ENCODE measurements around the gene PLCL1.
A peak's percentile ranks its signal among the peaks of the same experiment; 100 is the strongest.

PLCL1 gene

DNA sequence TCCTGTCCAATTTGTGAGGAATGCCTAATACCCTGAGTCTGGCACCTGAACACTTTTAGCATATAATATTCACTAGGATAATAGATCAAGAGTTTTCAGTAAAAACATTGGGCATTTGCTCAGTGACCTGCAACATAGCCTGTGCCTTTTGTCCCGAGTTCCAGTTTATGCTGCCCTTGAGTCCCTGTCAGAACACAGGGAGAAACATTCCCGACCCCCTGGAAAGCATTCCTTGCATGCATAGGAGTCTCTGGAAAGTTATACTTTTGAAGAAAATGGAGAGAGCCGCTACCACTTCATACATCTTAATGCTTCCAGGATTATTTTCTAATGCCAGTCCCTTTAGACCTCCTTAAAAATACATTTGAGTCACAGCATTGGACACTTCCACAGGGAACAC lies 107.3 kb downstream of the PLCL1 start:
- no peak for TF ChIP-seq ZFP3 (CRISPR knock-in tag; IDR thresholded peaks at IDR 0.05)
- TF ChIP-seq, protein P1, sequence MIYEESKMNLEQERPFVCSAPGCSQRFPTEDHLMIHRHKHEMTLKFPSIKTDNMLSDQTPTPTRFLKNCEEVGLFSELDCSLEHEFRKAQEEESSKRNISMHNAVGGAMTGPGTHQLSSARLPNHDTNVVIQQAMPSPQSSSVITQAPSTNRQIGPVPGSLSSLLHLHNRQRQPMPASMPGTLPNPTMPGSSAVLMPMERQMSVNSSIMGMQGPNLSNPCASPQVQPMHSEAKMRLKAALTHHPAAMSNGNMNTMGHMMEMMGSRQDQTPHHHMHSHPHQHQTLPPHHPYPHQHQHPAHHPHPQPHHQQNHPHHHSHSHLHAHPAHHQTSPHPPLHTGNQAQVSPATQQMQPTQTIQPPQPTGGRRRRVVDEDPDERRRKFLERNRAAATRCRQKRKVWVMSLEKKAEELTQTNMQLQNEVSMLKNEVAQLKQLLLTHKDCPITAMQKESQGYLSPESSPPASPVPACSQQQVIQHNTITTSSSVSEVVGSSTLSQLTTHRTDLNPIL (CRISPR knock-in tag; IDR thresholded peaks at IDR 0.05; ENCODE audit: low read depth) = no peak
- no peak for ATAC-seq

- ATAC-seq = no peak
- TF ChIP-seq SNAI2 (CRISPR knock-in tag; IDR thresholded peaks at IDR 0.05) = no peak
- no peak for TF ChIP-seq ZFP30 (CRISPR knock-in tag; IDR thresholded peaks at IDR 0.05)
- no peak for TF ChIP-seq ZNF565 (CRISPR knock-in tag; conservative IDR thresholded peaks at IDR 0.05; ENCODE audit: low read depth)
- no peak for TF ChIP-seq ZC3H10 (CRISPR knock-in tag; IDR thresholded peaks at IDR 0.05)
- no peak for TF ChIP-seq GLIS3 (CRISPR knock-in tag; IDR thresholded peaks at IDR 0.05)
- TF ChIP-seq, protein P2, sequence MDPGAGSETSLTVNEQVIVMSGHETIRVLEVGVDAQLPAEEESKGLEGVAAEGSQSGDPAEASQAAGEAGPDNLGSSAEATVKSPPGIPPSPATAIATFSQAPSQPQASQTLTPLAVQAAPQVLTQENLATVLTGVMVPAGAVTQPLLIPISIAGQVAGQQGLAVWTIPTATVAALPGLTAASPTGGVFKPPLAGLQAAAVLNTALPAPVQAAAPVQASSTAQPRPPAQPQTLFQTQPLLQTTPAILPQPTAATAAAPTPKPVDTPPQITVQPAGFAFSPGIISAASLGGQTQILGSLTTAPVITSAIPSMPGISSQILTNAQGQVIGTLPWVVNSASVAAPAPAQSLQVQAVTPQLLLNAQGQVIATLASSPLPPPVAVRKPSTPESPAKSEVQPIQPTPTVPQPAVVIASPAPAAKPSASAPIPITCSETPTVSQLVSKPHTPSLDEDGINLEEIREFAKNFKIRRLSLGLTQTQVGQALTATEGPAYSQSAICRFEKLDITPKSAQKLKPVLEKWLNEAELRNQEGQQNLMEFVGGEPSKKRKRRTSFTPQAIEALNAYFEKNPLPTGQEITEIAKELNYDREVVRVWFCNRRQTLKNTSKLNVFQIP (CRISPR knock-in tag; IDR thresholded peaks at IDR 0.05; ENCODE audit: borderline replicate concordance, low read depth) = no peak
- TF ChIP-seq PPARA (CRISPR knock-in tag; IDR thresholded peaks at IDR 0.05; ENCODE audit: borderline replicate concordance) = no peak
- no peak for TF ChIP-seq ZNF8 (CRISPR knock-in tag; IDR thresholded peaks at IDR 0.05)
Observed at GRCh38 chr2:197913084-197913483, 108.7 kb downstream of the PLCL1 start.

GRCh38 chr2:197914778-197915177 lies 110.4 kb downstream of the PLCL1 start:
- no peak; the same call in 2 of the 3 replicates for ATAC-seq
- TF ChIP-seq BACH2 (CRISPR knock-in tag; IDR thresholded peaks at IDR 0.05; ENCODE audit: borderline replicate concordance) = no peak
- TF ChIP-seq ZC3H10 (CRISPR knock-in tag; IDR thresholded peaks at IDR 0.05) = no peak
- no peak for TF ChIP-seq ESRRG (CRISPR knock-in tag; IDR thresholded peaks at IDR 0.05)
- TF ChIP-seq ZNF70 (CRISPR knock-in tag; IDR thresholded peaks at IDR 0.05) = no peak
- no peak for TF ChIP-seq ZNF565 (CRISPR knock-in tag; conservative IDR thresholded peaks at IDR 0.05; ENCODE audit: low read depth)
- TF ChIP-seq, protein P1 (CRISPR knock-in tag; IDR thresholded peaks at IDR 0.05; ENCODE audit: low read depth) = no peak
- TF ChIP-seq, protein P3, sequence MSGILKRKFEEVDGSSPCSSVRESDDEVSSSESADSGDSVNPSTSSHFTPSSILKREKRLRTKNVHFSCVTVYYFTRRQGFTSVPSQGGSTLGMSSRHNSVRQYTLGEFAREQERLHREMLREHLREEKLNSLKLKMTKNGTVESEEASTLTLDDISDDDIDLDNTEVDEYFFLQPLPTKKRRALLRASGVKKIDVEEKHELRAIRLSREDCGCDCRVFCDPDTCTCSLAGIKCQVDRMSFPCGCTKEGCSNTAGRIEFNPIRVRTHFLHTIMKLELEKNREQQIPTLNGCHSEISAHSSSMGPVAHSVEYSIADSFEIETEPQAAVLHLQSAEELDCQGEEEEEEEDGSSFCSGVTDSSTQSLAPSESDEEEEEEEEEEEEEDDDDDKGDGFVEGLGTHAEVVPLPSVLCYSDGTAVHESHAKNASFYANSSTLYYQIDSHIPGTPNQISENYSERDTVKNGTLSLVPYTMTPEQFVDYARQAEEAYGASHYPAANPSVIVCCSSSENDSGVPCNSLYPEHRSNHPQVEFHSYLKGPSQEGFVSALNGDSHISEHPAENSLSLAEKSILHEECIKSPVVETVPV (CRISPR knock-in tag; IDR thresholded peaks at IDR 0.05) = no peak
- TF ChIP-seq RARB (CRISPR knock-in tag; IDR thresholded peaks at IDR 0.05) = no peak
- TF ChIP-seq PPARA (CRISPR knock-in tag; IDR thresholded peaks at IDR 0.05; ENCODE audit: borderline replicate concordance) = no peak
- TF ChIP-seq OSR1 (CRISPR knock-in tag; IDR thresholded peaks at IDR 0.05) = no peak
- no peak for TF ChIP-seq TCF4 (CRISPR knock-in tag; IDR thresholded peaks at IDR 0.05; ENCODE audit: borderline replicate concordance)
- TF ChIP-seq, protein P2 (CRISPR knock-in tag; IDR thresholded peaks at IDR 0.05; ENCODE audit: borderline replicate concordance, low read depth) = no peak
- TF ChIP-seq ZFP3 (CRISPR knock-in tag; IDR thresholded peaks at IDR 0.05) = no peak

GRCh38 chr2:197915548-197916265 lies 111.3 kb downstream of the PLCL1 start:
- TF ChIP-seq ZNF8 (CRISPR knock-in tag; IDR thresholded peaks at IDR 0.05) = peak; percentile 20; the same call in 1 of the 2 replicates
- TF ChIP-seq ISL1 (CRISPR knock-in tag; IDR thresholded peaks at IDR 0.05) = no peak
- ATAC-seq = no peak

DNA sequence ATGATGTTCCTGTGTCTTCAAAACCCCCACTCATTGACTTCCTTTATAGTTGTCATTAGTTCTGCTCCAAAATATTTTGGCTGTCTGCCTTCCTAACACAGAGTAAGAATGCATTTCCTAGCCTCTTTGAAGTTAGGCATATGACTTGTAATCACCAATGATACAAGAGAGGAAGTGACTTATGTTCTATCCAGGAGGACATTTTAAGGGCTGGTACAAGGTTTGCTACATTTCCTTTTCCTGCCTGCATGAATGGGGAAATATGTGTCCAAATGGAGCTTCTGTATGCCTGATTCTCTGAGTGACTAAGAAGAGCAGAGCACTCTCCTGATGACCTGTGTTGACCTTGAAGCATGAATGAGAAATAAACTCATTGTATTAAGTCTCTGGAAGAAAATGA lies 115.1 kb downstream of the PLCL1 start:
- no peak for ATAC-seq
- TF ChIP-seq ZNF70 (CRISPR knock-in tag; IDR thresholded peaks at IDR 0.05) (no peak), BACH2 (CRISPR knock-in tag; IDR thresholded peaks at IDR 0.05; ENCODE audit: borderline replicate concordance) (no peak), TCF4 (CRISPR knock-in tag; IDR thresholded peaks at IDR 0.05; ENCODE audit: borderline replicate concordance) (no peak), PPARA (CRISPR knock-in tag; IDR thresholded peaks at IDR 0.05; ENCODE audit: borderline replicate concordance) (no peak), SNAI2 (CRISPR knock-in tag; IDR thresholded peaks at IDR 0.05) (no peak), ZC3H10 (CRISPR knock-in tag; IDR thresholded peaks at IDR 0.05) (no peak), ESRRG (CRISPR knock-in tag; IDR thresholded peaks at IDR 0.05) (no peak)
- TF ChIP-seq, protein P3 (CRISPR knock-in tag; IDR thresholded peaks at IDR 0.05) = no peak
- TF ChIP-seq, protein P1 (CRISPR knock-in tag; IDR thresholded peaks at IDR 0.05; ENCODE audit: low read depth) = no peak

All from SK-N-SH treated with all-trans-retinoic acid at 6 μM for 48 hours (cell line).